CD14-positive monocyte (primary cell): Measurements from ENCODE around the gene STT3B. TPM values are rescaled to one million over a fixed set of nuclear protein-coding genes. Genes with fewer than 3 reads are reported as not detected.

ENCODE experiments used
- DNase-seq, 3 donors: peaks; one replicate each; pipeline ENCODE4 v3.0.0-alpha.2; 2011 to 2022
- H2AFZ ChIP-seq: 2 replicates; pipeline ENCODE4 v1.6.0; 2012; ENCODE audit warnings: mild to moderate bottlenecking, low read depth, low read length, inconsistent platforms; ENCODE audit not compliant: insufficient read depth, poor library complexity, severe bottlenecking
- H3K27ac ChIP-seq, 2 donors: 1 replicate in 1 of 2; 2 replicates in 1 of 2; pipeline ENCODE4 v1.5.1; 2012 to 2013; ENCODE audit warnings: low read length in 2 of 2, control low read depth in 1 of 2, inconsistent platforms in 1 of 2, low read depth in 1 of 2, mild to moderate bottlenecking in 1 of 2
- H3K27me3 ChIP-seq, 2 donors: one replicate each; pipeline versions ENCODE4 v1.6.0 to v1.6.1; 2011 to 2013; ENCODE audit warnings: low read length in 2 of 2; ENCODE audit not compliant: control insufficient read depth in 2 of 2, insufficient read depth in 2 of 2
- H3K36me3 ChIP-seq, 2 donors: replicated peaks in 1 of 2; 1 replicate in 1 of 2; 2 replicates in 1 of 2; pipeline versions ENCODE4 v1.5.1 to v1.6.1; 2012 to 2013; ENCODE audit warnings: low read length in 2 of 2, control low read depth in 1 of 2, inconsistent platforms in 1 of 2, mild to moderate bottlenecking in 1 of 2; ENCODE audit not compliant: insufficient read depth in 2 of 2, control insufficient read depth in 1 of 2
- H3K4me1 ChIP-seq, 2 donors: 1 replicate in 1 of 2; 2 replicates in 1 of 2; pipeline versions ENCODE4 v1.5.1 to v1.6.1; 2012 to 2013; ENCODE audit warnings: low read length in 2 of 2, control low read depth in 1 of 2, inconsistent platforms in 1 of 2, mild to moderate bottlenecking in 1 of 2, moderate library complexity in 1 of 2; ENCODE audit not compliant: insufficient read depth in 2 of 2, control insufficient read depth in 1 of 2
- H3K4me2 ChIP-seq: replicated peaks from 2 replicates; pipeline ENCODE3; 2012; ENCODE audit warnings: low read length, moderate library complexity, mild to moderate bottlenecking; ENCODE audit not compliant: poor library complexity, severe bottlenecking; ENCODE audit errors: extremely low read depth
- H3K4me3 ChIP-seq, 3 experiments: fragments of 200-600 bp in 1 of 3; sonication (generic) in 1 of 3; replicated peaks in 1 of 3; 1 replicate in 2 of 3; 2 replicates in 1 of 3; pipeline ENCODE4 v1.5.1; 2011 to 2013; ENCODE audit warnings: low read length in 3 of 3, mild to moderate bottlenecking in 3 of 3, control low read depth in 2 of 3, low read depth in 2 of 3, inconsistent platforms in 1 of 3, moderate library complexity in 1 of 3
- H3K79me2 ChIP-seq: 2 replicates; pipeline ENCODE4 v1.6.0; 2012; ENCODE audit warnings: mild to moderate bottlenecking, control low read depth, inconsistent platforms, low read length, moderate library complexity; ENCODE audit not compliant: insufficient read depth
- H3K9ac ChIP-seq: 2 replicates; pipeline ENCODE4 v1.6.0; 2017; ENCODE audit warnings: low read length, mild to moderate bottlenecking; ENCODE audit not compliant: insufficient read depth, poor library complexity, severe bottlenecking
- H3K9me3 ChIP-seq, 2 donors: replicated peaks in 1 of 2; 1 replicate in 1 of 2; 2 replicates in 1 of 2; pipeline versions ENCODE4 v1.5.1 to v1.6.1; 2012 to 2013; ENCODE audit warnings: low read length in 2 of 2, control low read depth in 1 of 2; ENCODE audit not compliant: control insufficient read depth in 1 of 2, insufficient read depth in 1 of 2
- H4K20me1 ChIP-seq: 2 replicates; pipeline ENCODE4 v1.6.0; 2012; ENCODE audit warnings: mild to moderate bottlenecking, low read length, control low read depth, moderate library complexity; ENCODE audit not compliant: insufficient read depth
- H3K27ac Mint-ChIP-seq, 7 donors: one replicate each; pipeline ENCODE4 v1.8.0; 2020; ENCODE audit warnings: mild to moderate bottlenecking in 7 of 7, mixed read lengths in 7 of 7, moderate library complexity in 6 of 7, inconsistent platforms in 2 of 7
- H3K27me3 Mint-ChIP-seq, 3 donors: one replicate each; pipeline ENCODE4 v1.8.0; 2021 to 2022; ENCODE audit warnings: low read depth in 3 of 3, mild to moderate bottlenecking in 3 of 3, mixed read lengths in 3 of 3, moderate library complexity in 3 of 3, inconsistent platforms in 1 of 3
- H3K36me3 Mint-ChIP-seq, 2 donors: one replicate each; pipeline ENCODE4 v1.8.0; 2020; ENCODE audit warnings: mixed read lengths in 2 of 2, inconsistent platforms in 1 of 2, mild to moderate bottlenecking in 1 of 2
- H3K4me1 Mint-ChIP-seq: one replicate; pipeline ENCODE4 v1.8.0; 2020; ENCODE audit warnings: mild to moderate bottlenecking, mixed read lengths
- H3K4me3 Mint-ChIP-seq, 2 donors: one replicate each; pipeline ENCODE4 v1.8.0; 2020; ENCODE audit warnings: mild to moderate bottlenecking in 2 of 2, mixed read lengths in 2 of 2, moderate library complexity in 1 of 2
- H3K9me3 Mint-ChIP-seq, 7 donors: one replicate each; pipeline ENCODE4 v1.8.0; 2020 to 2022; ENCODE audit warnings: mixed read lengths in 7 of 7, mild to moderate bottlenecking in 6 of 7, moderate library complexity in 6 of 7, inconsistent platforms in 2 of 7
- WGBS: methylation state at CpG from one replicate; pipeline ENCODE4 v1.1.5; 2013; ENCODE audit warnings: missing lambda C conversion rate; ENCODE audit not compliant: insufficient coverage; 5-methylcytosine and 5-hydroxymethylcytosine counted together
- intact Hi-C, 2 donors: fragments of 100-400 bp; cut with micrococcal nuclease; formaldehyde crosslinking; loops; one replicate each; pipeline versions ENCODE4 v1.15.0 to v1.15.1; 2023
- polyA plus RNA-seq, 3 donors: library from polyadenylated mRNA; depleted of rRNA in 1 of 3; unstranded in 2 of 3; stranded (reverse) in 1 of 3; fragments of 300-500 nt in 2 of 3; fragments of >200 nt in 1 of 3; fragmentation: Illumina TruSeq in 2 of 3; gene quantifications; 1 replicate in 2 of 3; 2 replicates in 1 of 3; pipeline ENCODE4 v1.2.3, GENCODE V29; 2012 to 2021
- TF ChIP-seq, protein P1 (sequence below): fragments of 200-600 bp; IDR thresholded peaks from one replicate; pipeline ENCODE4 v1.8.0; 2022; ENCODE audit warnings: antibody characterized with exemption, mild to moderate bottlenecking

The STT3B gene
- polyA plus RNA-seq, 3 donors: 47.3 to 97.0 (median 86.3) TPM

- Histone ChIP-seq H3K9me3 (no peaks in the 10 kb centered on the region), H3K36me3 (no peaks in the 10 kb centered on the region), H3K9ac (no peak overlapping the region), H3K4me1 (peaks cover 5 to 8% of the 10 kb centered on the region in 2 donors), H4K20me1 (no peaks in the 10 kb centered on the region), H3K4me2 (no peak overlapping the region), H3K27ac (no peak overlapping the region), H3K27me3 (no peaks in the 10 kb centered on the region), H3K79me2 (no peaks in the 10 kb centered on the region), H2AFZ (no peak overlapping the region), H3K4me3 (no peak overlapping the region)
- no peak for DNase-seq
- Mint-ChIP-seq H3K27me3 (peaks cover 0 to 2% (median 2%) of the 10 kb centered on the region in 3 donors), H3K27ac (no peak overlapping the region), H3K36me3 (no peaks in the 10 kb centered on the region), H3K4me1 (peaks cover 12% of the 10 kb centered on the region), H3K9me3 (peaks cover 0 to 8% (median 0%) of the 10 kb centered on the region in 7 donors), H3K4me3 (no peak overlapping the region)
- TF ChIP-seq, protein P1, sequence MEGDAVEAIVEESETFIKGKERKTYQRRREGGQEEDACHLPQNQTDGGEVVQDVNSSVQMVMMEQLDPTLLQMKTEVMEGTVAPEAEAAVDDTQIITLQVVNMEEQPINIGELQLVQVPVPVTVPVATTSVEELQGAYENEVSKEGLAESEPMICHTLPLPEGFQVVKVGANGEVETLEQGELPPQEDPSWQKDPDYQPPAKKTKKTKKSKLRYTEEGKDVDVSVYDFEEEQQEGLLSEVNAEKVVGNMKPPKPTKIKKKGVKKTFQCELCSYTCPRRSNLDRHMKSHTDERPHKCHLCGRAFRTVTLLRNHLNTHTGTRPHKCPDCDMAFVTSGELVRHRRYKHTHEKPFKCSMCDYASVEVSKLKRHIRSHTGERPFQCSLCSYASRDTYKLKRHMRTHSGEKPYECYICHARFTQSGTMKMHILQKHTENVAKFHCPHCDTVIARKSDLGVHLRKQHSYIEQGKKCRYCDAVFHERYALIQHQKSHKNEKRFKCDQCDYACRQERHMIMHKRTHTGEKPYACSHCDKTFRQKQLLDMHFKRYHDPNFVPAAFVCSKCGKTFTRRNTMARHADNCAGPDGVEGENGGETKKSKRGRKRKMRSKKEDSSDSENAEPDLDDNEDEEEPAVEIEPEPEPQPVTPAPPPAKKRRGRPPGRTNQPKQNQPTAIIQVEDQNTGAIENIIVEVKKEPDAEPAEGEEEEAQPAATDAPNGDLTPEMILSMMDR: no peak
- WGBS: no CpG with 5 or more reads among the region's 2 CpGs
- intact Hi-C loops: no loop called here
Observed at GRCh38 chr3:31508452-31509146, 24.1 kb upstream of the STT3B start.

DNA sequence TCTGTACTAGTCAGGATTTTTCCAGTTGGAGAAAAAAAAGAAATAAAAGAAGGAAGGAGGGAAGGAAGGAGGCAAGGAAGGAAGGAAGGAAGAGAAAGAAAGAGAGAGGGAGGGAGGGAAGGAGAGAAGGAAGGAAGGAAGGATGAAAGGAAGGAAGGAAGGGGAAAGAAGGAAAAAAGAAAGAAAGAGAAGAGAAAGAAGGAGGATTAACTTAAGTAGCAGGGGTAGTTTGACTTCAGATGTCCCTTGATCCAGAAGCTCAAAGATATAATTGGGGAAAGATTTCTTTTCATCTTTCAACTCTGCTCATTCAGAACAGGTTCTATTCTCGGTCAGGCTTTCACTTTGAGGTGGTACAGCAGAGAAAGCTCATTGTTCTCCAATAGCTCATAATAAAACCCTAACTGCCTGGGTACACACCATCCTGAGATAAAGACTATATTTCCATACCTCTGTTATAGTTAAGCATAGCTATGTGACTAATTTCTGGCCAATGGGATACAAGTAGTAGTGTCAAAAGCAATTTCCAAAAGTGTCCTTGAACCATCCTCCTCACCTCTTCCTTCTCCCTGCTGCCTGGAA, 23.5 kb upstream of the STT3B start:
- H3K9me3 Mint-ChIP-seq: peaks cover 0 to 8% (median 0%) of the 10 kb centered on the region in 7 donors
- Histone ChIP-seq H3K9me3 (no peaks in the 10 kb centered on the region), H2AFZ (no peak overlapping the region), H3K4me3 (no peak overlapping the region), H3K27ac (no peak overlapping the region), H3K79me2 (no peaks in the 10 kb centered on the region), H3K36me3 (no peaks in the 10 kb centered on the region), H3K9ac (no peak overlapping the region), H3K4me2 (no peak overlapping the region), H3K4me1 (peaks cover 5 to 8% of the 10 kb centered on the region in 2 donors), H3K27me3 (no peaks in the 10 kb centered on the region), H4K20me1 (no peaks in the 10 kb centered on the region)
- H3K4me1 Mint-ChIP-seq: peaks cover 12% of the 10 kb centered on the region
- peak overlapping the region in 1 of 7 donors; percentile 16 for H3K27ac Mint-ChIP-seq
- no peak overlapping the region for H3K4me3 Mint-ChIP-seq
- peaks cover under 1 to 4% (median 2%) of the 10 kb centered on the region in 3 donors for H3K27me3 Mint-ChIP-seq
- intact Hi-C loops: no loop called here
- no peak for DNase-seq
- H3K36me3 Mint-ChIP-seq: no peaks in the 10 kb centered on the region
- TF ChIP-seq, protein P1: no peak
- WGBS: no CpG with 5 or more reads among the region's 1 CpG
